HG03135 (cell line): ENCODE measurements around the gene PPIH.
"Not testable (repeated sequence)": the region's sequence is repeated elsewhere in the genome, so short reads cannot be mapped to it uniquely, and the experiment has no call there.

Experiments
- ATAC-seq: cut with Tn5 transposase; IDR thresholded peaks from one replicate; pipeline ENCODE4 v1.9.1; 2021; ENCODE audit warnings: mild to moderate bottlenecking, moderate library complexity; ENCODE audit not compliant: unreplicated experiment

PPIH gene

DNA sequence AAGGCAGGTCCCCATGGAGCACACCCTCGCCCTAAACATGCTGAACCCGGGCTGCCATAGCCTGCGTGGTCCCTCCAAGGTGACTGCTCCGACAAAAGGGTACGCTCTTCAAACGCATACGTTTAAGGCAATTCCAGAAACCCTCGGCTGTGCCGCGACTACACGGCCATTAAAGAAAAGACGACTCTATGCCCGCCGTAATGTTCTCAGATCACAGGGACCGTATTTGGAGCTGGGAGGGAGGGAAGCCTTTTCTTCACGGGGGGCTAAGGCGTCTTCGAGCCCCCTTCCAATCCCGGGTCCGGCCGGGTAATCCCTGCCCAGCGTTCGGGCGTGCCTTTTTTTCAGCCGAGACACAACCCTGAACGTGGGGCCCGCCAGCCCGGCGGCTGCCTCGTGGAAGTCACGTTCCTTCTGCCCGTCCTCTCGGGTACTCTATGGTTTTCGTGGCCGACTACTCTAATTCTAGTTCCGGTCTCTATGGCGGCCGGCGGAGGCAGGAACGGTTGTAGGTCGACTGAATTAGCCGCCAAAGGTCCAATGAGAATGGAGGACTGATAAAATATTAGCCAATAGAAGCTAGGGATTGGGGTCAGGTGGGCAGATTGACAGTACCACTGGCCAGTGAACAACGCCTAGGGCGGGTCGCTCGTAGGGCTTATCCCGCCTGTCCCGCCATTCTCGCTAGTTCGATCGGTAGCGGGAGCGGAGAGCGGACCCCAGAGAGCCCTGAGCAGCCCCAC, 23.7 kb downstream of the PPIH start, which contains the start of gene YBX1:
TSS of gene YBX1 (plus strand) at position 678 of the 743 bp plus-strand sequence. CDS start 148 bp downstream, outside the sequence.
- peak; percentile 92 for ATAC-seq

- ATAC-seq = not testable (repeated sequence)
These were observed 24.2 kb downstream of the PPIH start for GRCh38 chr1:42682484-42682738.

GRCh38 chr1:42682739-42683531, 24.7 kb downstream of the PPIH start:
- ATAC-seq = peak; percentile 36

DNA sequence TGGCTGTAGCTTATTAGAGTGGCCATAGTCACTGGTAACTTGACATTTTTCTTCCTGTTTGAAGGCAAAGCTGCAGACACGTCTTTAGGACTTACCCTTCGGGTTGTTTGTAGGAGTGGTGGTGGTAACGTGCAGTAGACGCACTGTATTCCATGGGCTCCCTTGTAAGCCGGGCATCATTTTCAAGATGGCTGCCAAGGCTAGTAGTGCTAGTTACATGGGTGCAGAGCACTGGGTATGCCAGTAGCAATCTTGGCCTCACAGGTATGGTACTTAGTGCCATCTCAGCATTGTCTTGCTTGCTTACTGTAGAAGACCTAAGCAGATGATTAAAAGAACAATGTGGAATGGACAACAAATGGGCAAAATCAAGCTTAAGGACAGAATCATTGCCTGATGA, 25.9 kb downstream of the PPIH start:
- ATAC-seq = no peak

DNA sequence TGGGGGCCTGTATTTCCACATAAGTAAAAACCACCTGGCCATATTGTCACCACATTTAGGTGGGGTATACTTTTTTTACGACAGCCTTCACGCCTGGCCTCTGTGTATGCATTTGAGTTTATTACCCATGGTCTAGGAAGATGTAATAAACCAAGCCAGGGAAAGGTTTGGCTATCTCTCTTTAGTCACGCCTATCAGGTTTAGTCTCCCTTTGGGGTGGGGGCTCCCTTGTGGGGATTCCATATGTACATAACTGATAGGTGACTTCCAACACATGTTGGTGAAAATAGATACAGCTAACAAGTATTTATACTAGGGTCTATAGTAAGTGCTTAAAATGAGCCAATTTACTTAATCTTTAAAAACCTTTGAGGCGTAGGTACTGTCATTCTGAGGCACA, 28.2 kb downstream of the PPIH start:
- ATAC-seq = no peak

DNA sequence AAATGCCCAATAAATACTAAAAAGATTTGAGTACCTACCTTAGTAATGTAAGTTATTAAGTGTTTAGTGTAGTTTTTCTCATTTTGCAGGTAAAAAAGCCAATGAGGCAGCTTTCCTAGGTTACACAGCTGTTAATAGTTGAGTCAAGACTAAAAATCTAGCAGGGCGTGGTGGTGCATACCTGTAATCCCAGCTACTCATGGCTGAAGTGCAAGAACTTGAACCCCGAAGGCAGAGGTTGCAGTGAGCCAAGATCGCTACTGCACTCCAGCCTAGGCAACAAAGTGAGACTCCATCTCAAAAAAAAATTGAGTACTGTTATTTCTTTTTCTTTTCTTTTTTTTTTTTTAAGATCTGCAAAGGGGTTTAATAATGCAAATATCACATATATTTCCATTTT, 31.7 kb downstream of the PPIH start:
- no peak for ATAC-seq

DNA sequence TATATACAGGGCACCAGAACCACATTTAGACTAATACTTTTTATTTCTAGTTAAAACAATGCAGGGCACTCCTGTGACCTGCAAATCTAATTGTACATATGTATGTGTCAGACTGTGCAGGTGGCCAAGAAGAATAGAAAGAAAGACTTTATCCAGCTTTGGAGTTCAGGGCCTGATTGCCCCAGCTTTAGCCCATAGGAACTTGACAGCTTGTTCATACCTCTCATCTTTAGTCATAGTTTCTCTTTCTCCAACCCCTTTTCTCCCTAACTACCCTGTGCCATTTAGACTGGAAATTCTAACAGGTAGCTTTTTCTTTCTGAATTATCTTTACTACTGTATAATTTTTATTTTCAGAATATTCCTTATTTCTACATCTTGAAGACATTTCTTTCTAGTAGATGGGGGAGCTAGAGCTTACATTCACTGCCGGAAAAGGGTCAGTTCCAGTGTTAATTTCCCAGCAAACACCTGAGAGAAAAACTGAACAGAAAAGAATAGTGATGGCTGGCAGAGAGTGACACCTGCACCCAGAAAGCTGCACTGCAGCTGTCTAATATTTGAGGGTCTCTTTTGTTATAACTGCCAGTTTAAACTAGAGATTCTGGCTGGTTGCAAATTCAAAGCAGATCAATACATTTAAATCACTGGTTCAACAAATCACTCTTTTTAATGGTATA, 32.4 kb downstream of the PPIH start:
- no peak for ATAC-seq

GRCh38 chr1:42691157-42691498, 32.9 kb downstream of the PPIH start:
- no peak for ATAC-seq

- ATAC-seq = no peak
These were observed 34.2 kb downstream of the PPIH start for GRCh38 chr1:42692461-42692860.

GRCh38 chr1:42692911-42693310, 34.7 kb downstream of the PPIH start:
- no peak for ATAC-seq

DNA sequence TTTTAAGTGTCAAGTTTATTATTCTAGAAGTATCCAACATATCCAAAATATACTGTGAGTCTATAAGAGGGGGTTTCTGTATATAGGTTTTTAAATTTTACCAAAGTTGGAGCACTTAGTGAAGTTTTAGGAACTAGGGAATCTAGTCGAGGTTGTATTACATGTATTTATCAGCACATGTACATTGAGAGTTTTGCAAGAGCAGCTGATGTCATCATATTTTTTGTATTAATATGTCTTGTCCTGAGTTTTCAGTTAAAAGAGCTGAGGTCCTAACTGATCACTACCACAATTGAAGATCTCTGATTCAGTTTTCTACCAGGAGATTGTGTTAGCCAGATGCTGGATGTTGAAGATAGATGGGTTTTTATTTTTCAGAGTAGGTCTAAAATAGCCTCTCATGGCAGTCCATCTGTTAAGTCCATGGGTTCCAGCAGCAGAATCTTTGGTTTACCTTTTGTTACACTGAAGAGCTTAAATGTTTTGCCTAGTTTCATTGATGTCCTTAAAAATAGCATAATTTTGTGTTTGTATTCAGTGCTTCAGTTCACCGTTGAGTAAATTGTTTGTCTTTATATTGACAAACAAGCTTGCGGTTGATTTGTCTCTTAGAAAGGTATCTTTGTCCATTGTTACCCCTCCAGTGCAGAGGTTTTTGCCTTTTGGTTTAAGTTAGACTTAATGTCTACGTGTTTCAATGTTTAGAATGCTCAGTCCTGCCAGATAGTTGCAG, 40.0 kb downstream of the PPIH start:
- no peak for ATAC-seq

DNA sequence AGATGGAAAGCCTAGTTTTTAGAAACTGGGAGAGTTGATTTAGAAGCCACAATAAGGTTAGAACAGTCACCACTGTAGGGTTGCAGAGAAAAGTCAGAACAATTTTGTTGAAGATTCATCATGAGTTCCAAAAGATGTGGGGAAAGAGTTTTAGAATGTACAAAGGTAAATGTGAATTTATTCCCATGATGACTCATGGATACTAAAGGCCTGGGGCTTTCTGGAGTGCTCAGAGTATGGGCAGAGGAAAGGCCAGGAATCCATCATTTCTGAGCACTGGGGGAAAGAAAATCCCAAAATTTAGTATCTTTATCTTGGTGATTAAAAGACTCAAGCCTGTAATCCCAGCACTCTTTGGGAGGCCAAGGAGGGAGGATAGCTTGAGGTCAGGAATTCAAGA, 41.8 kb downstream of the PPIH start:
- ATAC-seq = no peak

GRCh38 chr1:42703888-42704464, 45.8 kb downstream of the PPIH start:
- ATAC-seq = no peak

DNA sequence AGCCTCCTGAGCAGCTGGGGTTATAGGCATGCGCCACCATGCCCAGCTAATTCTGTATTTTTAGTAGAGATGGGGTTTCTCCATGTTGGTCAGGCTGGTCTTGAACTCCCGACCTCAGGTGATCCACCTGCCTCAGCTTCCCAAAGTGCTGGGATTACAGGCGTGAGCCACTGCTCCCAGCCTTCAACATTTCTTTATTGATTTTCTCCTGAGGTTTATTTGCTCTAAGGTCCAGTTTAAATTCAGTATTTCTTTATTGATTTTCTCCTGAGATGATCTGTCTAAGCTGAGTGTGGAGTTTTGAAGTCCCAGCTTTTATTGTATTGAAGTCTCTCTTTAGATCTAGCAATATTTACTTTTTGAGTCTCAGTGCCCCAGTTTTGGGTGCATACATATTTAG, 54.6 kb downstream of the PPIH start:
- ATAC-seq = not testable (repeated sequence)

GRCh38 chr1:42713293-42713692, 55.1 kb downstream of the PPIH start:
- ATAC-seq = no peak

DNA sequence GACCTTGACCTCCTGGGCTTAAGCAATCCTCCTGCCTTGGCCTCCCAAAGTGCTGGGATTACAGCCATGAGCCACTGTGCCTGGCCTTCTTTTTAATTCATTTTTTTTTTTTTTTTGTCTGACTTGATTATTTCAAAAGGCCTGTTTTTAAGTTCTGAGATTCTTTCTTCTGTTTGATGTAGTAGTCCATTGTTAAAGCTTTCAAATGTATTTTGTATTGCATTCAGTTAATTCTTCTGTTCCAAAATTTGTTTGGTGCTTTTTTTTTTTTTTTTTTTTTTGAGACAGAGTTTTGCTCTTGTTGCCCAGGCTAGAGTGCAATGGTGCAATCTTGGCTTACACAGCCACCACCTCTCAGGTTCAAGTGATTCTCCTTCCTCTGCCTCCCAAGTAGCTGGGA, 56.2 kb downstream of the PPIH start:
- not testable (repeated sequence) for ATAC-seq

- no peak for ATAC-seq
These were observed 62.6 kb downstream of the PPIH start for GRCh38 chr1:42720868-42721267.

GRCh38 chr1:42721926-42722325, 63.7 kb downstream of the PPIH start:
- ATAC-seq = no peak

- not testable (repeated sequence) for ATAC-seq
These were observed 64.2 kb downstream of the PPIH start for GRCh38 chr1:42722403-42722802.

- no peak for ATAC-seq
These were observed 65.3 kb downstream of the PPIH start for GRCh38 chr1:42723511-42723910.

GRCh38 chr1:42725820-42726219, 67.6 kb downstream of the PPIH start:
- ATAC-seq = not testable (repeated sequence)
